Activated CD8-positive, alpha-beta memory T cell treated with anti-CD3 and anti-CD28 coated beads, Interleukin-2, amount 50 U/mL, for 1 hour (primary cell): ENCODE data around the gene CIB4.

ENCODE experiments used
- DNase-seq: peaks from one replicate; pipeline ENCODE4 v3.0.0-alpha.2; 2020; ENCODE audit errors: extremely low read depth

The CIB4 gene

DNA sequence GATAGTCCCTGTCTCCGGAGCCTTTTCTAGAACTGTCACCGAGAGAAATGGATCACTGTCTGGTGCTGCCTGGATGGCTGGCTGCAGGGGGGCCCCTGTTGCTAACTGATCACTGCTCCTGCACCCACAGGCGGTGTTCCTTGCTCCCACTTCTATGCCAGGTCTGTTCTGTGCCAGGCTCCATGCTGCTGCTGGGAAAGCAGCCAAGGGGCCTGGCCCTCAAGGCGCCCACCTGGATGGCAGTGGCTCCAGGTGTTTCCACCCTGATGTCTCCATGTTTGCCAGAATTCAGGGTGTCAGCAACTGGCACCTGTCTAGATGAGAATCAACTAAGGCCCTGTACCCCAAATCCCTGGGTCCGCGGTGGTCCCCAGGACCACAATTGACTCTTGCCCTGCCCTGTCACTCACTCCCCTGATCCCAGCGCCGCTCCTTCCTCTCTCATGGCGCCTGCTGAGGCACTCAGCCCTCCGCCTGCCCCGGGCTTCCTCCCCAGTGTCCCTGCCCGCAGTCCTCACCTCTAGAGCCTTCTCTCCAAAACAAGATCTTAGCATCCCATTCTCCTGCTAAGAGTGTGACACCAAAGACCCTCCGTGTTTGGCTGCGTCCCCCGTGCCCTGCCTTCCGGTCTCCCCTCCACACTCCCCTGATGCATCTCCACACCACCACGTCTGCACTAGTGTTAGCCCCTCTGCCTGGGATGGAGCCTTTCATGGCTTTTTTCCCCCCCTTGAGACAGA, 90.7 kb downstream of the CIB4 start:
- DNase-seq = no peak

DNA sequence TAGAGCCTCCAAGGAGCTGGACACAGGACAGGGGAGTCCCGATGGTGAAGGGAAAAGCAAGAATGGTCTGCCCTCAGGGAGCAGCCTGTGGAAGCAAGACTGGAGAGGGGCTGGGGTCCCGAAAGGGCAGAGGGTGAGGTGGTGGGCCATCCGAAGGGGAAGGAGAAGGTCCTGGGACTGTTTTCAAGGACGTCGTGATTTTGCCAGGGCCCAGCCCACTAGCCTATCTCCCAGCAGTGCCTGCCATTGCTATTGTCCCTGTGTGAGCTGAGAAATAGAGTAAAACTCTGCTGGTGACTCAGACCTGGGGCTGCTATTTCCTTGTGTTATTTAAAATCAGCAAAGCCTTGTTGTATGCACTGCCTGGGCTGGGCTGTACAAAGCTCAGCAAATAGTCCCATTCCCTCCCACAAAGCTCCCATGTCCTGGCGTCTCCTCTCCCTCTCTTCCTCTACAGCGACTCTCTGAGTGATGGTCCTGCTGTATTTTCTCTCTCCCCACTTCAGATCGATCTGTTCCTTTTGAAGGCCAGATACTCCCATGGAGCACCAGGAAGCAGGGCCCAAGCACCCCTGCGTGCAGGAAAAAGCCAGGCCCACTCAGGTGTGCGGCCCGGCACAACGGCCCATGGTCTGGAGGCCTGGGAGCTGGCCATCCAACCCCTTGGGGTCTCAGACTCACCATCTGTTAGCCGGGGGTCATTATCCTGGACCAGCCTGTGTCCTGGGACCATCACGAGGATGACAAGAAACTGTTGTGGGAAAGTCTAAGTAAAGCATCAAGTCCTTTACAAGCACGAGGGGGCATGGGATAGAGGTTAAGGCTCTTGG, 98.3 kb downstream of the CIB4 start:
- no peak for DNase-seq

DNA sequence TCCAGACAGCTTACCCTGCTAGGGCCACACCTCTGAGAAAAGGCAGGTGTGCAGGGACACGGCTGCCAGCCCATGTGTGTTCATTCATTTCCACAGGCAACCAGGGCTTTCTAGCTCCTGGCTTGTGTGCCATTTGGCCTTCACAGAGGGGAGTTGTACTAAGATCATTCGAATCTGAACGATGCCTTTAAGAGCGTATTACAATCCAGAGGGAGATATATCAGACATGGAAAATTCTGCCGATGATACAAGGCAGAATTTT, 99.0 kb downstream of the CIB4 start:
- DNase-seq = no peak

DNA sequence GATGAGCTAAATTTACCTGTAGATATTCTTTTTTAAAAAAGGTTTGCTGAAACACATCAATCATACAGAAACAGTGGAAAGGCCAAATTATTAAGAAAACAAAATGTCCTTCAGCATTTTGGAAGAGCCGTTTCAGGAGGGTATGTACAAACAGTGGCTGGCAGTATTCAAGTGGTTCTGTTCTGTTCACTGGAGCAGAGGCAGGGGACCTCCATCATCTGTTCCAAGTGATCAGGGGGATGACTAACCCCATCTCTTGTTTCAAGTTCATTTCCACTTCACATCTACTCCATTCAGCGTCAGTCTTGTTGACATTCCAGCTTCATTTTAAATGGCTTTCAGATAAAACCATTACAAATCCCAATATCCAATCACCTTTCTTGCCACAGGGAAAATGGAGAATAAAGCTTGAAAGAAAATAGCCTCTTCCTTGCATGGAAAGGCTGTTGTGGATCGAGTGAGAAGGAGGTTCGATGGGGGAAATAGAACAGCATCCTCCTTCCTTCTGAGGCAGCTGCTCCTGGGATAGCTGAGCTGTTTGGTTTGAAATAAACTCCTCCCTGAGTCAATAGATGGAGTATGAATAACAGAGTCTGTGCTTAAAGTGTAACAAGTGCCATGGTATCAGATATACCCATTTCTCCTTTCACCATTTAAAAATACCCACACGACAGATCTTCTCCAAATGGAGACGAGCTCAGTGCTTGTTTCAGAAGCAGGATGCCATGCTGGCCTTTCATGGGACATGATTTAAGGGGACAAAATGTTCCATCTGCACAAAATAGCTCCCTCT, 99.6 kb downstream of the CIB4 start:
- no peak for DNase-seq

DNA sequence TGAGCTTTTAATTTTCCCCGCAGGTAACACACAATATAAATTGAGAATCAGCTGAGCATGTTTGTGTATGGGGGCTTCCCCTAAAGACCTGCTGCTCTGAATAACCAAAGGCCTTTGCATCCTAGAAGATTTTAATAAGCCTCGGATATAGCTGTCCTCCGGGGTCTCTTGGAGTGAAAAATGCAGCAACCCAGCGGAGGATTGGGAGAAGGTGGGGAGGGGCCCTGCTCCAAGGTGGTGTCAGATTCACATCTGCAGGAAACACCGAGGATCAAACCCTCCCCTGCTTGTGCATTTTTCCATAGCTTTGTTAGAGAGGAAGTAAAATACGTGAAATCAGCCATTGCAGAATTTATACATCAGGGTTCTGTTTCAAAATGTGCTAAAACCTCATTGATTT, 100.2 kb downstream of the CIB4 start:
- DNase-seq = no peak

DNA sequence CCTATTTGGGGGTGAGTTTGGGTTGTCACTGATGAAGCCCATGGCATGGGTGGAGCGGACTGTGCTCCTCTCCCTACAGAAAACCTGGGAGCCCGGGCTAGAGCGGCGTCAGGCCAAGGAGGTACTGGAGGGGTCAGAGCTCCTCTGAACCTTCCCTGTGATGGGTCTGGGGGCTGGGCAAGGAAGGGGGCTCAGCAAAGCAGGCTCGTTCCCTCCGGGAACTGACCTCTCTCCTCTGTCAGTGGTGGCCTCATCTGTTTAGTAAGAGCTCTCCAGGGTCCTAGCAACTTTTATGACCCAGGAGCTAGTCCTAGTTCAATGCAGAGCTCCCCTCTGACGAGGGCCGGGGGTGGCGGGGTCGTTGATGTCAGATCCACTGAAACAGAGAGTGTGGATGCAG, 100.9 kb downstream of the CIB4 start:
- no peak for DNase-seq

DNA sequence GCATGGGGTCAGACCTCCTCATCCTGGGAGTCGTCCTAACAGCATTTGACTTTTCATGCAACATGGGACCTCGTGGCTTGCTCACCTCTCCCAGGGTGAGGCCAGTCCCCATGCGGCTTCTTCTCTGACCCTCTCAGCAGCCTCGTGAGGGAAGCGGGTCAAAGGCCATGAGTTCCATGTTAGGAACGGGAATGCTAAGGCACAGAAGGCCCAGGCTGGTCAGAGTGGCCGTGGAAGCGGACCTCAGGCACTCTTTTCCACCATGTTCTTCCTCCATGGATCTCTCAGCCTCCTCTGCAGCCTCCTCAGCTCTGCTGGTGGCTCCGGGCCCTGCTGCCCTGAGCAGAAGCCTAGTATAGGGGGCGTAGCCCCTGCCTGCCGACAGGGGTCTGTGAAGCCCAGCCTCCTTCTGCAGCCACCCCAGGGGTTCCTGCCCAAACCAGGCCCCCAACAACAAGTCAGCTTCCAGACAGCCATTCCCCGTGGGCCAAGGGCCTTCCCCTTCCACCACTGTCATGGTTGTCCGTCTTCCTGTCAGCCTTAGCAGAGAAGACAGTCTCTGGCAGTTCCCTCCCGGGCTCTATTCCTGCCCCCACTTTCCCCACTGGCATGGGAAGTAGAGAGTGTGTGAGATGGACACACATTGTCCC, 103.2 kb downstream of the CIB4 start:
- no peak for DNase-seq

DNA sequence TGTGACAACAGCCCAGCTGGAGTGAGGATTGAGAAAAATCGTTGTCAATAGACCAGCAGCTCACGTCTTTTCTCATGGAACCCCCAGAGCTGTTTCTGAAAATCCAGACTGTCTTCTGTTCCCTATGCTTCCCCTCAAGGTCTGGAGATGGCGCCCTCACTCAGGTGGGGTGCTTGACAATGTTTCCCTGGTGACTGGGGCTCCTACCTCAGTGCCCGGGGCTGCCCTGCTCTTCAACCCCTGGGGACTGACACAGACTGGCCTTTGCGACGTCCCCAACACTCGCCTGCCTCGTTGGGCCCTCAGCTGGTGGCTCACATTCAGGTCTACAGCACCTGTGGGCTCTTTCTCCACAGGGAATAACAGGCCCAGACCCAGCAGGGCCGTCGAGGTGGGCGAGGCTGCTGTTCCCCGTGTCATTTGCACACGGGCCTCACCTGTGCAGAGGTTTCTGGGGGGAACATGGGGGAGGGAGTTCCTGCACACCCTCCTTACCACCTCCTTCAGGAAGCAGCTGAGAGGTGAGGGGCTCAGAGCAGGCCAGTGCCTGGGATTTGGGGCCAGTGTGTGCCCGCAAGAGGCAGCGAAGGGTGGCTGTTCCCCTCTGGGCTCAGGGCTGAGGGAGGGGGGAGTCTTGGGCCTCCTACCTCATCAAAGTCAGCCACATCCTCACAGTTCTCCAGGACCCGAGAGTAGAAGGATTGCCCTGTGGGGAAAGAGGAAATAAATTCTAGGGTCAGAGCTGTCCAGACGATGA, 103.9 kb downstream of the CIB4 start:
- no peak for DNase-seq

DNA sequence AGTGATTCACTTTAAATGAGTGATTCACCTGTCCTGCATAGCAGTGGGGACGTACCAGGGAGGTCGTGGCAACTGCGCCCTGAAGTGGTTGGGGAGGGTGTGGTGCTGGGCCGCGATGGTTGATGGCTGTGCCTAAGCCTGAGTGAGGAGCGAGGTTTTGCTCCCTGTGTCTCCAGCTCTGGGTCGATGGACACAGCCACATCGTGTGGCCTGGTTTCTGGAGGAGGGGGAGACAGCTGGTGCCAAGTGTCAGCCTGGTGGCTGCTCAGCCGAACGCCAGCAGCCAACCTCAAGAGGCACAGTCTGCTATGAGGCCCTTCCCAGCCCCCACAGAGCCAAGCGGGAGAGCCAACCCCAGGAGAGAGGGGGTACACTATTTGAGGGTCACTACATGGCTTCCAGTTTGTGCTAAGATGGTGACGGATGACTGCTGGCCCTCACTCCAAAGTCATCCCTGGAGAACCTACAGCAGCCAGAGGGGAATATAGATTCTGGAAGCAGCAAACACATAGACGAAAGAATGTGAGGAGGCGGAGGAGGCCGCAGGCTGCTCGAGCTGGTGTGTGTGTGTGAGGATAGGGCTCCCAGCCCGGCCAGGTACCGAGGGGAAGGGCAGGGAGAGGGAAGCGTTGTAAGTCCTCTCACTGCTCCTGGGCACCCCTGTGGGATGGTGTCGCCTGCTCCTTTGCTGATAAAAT, 104.6 kb downstream of the CIB4 start:
- no peak for DNase-seq

DNA sequence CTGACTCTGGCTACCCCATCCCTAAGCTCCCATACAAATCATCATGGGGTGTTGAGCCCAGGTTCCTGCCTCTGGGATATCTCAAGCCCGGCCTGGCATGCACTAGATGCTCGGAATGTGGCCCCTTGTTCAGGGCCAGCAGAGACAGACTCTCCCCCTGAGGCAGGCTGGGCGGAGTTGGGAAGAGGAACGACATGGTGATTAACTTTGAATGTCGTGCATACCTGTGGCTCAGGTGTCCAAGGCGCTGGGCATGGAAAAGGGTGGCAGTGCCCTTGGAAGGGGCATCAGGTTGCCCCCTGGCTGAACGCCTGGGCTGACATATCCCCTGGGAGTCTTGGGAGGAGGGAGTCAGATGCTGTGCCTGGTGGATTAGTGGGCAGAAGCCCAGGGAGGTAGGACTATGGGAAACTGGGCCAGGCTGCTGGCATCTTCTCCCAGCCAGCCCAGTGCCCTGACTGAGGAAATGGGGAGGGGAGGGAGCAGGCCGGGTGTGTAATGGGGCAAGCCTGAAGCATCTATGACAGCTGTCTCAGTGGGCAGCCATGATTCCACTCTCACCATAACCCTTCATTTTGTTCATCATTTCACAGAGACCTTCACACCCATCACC, 105.4 kb downstream of the CIB4 start:
- no peak for DNase-seq

DNA sequence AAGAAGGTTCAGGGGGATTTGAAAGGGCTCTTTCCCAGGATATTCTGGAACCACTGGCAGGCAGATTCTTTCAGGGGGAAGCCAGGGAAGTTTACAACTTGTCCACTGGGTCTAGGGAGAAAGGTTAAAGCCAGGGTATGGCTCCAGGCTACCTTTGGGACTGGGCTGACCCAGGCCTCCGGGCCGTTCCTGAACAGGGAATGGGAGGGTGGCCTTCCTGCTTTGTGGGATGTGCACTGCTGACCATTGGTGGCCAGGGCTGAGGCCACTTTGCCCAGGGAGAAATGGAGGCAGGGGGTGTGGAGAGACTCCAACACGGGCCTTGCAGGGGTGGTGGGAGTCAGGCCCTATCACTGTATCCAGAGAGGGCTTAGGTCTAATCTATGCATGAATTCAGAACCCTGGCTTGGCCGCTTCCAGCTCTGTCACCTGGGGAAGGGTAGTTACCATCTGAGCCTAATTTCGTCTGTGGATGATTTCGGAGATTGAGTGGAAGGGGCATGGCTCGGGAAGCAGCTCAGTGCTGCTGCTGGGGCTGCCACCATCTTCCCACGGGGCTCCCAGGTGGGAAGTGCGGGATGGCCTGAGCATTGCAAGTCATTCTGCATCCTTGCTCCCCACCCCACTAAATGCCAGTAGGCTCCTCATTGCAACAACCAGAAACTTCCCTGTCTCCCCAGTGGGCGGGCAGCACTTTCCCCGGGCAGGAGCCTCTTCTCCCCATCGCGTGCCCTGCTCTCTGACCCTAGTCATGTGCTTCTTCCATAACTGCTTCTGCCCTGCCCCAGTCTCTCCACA, 106.1 kb downstream of the CIB4 start:
- no peak for DNase-seq

DNA sequence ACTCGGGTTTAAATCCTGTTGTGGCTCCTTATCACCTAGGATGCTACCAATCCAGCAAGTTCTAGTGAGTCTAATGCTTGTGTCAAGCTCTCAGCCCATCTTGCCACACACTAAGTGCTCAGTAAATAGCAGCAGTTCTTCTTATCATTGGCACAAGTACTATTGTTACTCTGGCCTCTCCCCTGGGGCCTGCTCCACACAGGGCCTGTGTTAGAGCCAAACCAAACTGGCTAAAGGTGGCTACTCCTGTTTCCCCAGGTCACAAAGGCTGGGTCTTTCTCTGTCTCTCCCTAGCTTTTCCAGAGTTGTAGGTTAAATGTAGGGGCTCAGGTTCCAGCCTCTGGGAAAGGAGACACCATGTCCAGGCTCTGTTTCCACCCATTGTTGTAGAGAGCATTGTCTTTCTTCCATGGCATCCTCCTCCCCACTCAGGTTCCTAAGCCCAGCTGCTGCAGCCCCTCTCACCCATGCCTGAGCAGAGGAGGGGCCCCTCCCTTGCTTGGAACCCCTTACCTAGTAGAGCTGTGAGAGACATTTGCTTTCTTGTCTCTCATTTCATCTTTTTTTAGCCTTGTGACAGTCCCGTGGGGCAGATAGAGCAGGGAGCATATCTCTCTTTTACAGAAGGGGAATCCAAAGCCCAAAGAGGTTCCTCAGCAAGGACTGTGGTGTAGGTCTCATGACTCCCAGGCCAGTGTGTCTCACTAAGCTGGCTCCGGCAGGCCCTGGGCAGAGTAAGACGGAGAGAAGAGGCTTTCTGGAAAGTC, 106.9 kb downstream of the CIB4 start:
- no peak for DNase-seq

DNA sequence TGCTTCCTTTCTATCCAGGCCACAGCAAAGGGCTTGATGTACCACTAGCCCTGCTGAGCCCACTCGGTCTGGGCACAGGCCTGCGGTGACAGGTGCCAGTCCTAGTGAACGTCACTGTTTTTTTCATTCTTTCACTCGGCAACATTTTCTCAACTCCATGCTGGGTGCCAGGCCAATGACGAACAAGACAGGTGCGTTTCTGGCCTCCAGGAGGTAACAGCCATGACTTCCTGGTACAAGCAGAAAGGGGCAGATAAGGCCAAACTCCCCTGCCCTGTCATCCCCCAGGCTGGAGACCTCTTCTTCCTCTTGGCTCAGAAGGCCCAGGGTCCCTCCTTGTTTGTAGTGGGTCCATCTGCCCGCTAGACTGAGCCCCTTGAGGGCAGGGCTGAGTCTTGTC, 107.5 kb downstream of the CIB4 start:
- DNase-seq = no peak

DNA sequence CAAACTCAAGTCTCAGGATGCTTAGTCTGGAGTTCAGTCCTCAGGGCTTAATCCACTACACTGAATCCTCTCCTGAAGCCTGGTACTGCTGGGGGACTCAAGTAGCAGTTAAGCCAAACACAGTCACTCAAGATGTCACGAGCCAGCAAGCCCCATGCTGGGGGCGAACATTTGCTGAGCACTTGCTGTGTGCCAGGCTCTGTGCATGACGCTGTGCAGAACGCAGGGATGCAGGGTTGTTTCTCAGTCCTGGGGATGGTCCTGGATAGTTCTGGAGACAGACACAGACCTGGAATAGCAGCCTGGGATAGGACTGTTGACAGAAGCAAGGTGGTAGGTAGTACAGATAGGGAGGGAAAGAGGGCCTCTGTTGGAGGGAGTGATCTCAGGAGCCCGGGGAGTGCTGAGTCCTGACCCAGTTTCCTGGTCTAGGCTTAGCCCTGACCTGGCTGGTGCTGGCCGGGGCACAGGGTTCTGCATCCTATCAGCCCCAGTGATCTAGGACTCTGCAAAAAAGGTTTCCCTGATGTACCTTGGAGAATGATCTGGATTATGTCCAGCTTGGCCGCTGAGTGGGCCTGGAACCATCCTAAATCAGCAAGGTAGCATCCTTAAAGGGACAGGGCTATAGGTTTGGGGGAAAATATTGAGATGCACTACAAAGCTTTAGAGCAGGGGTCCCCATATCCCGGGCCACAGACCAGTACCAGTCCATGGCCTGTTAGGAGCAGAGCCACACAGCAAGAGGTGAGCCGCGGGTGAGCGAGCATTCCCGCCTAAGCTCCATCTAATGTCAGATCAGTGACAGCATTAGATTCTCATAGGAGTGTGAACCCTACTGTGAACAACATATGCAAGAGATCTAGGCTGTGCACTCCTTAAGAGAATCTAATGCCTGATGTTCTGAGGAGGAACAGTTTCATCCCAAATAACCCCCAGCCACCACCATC, 108.6 kb downstream of the CIB4 start:
- no peak for DNase-seq
